ENCODE data around the gene CHPF. TPM values are rescaled to one million over a fixed set of nuclear protein-coding genes. Genes with fewer than 3 reads are reported as not detected.

The CHPF gene
- total RNA-seq, 1 donor from 2014 or later: 151 TPM

GRCh38 chr2:219560893-219561178, 17.2 kb upstream of the CHPF start:
- no peaks in the 10 kb centered on the region for H3K79me2 ChIP-seq (ENCODE audit: insufficient read depth, low read length)
- Mint-ChIP-seq H3K27me3 (ENCODE audit: low read depth, unreplicated experiment) (no peaks in the 10 kb centered on the region), H3K9me3 (ENCODE audit: unreplicated experiment) (no peaks in the 10 kb centered on the region), H3K4me1 (ENCODE audit: low read depth, unreplicated experiment) (peaks cover 10% of the 10 kb centered on the region), H3K27ac (ENCODE audit: unreplicated experiment) (no peak overlapping the region), H3K36me3 (ENCODE audit: low read depth, unreplicated experiment) (peaks cover 26% of the 10 kb centered on the region), H3K4me3 (ENCODE audit: unreplicated experiment) (no peak overlapping the region)
- no peaks in the 10 kb centered on the region for H3K9me3 ChIP-seq (ENCODE audit: insufficient read depth, low read depth, low read length)
- no peaks in the 10 kb centered on the region for H3K27me3 ChIP-seq (ENCODE audit: insufficient read depth, low read length)
- DNase-seq (ENCODE audit: low read depth) (no peak), FAIRE-seq (no peak)
- H2AFZ ChIP-seq (ENCODE audit: low read depth, low read length): no peak overlapping the region
- H3K4me1 ChIP-seq (ENCODE audit: insufficient read depth, low read length): no peaks in the 10 kb centered on the region
- no peaks in the 10 kb centered on the region for H3K36me3 ChIP-seq (ENCODE audit: insufficient read depth, low read length)
- no peak overlapping the region for H3K4me3 ChIP-seq (ENCODE audit: insufficient read depth, low read depth, low read length)
- H3K9ac ChIP-seq (ENCODE audit: low read length): no peak overlapping the region
- H3K4me2 ChIP-seq (ENCODE audit: low read length): no peak overlapping the region
- no peak for TF ChIP-seq CTCF (IDR thresholded peaks at IDR 0.05; ENCODE audit: insufficient read depth, low read depth, low read length)
- TF ChIP-seq EZH2 (IDR thresholded peaks at IDR 0.05; ENCODE audit: insufficient read depth, low read length): no peak
- no peak overlapping the region for H3K27ac ChIP-seq (ENCODE audit: low read depth, low read length)
- H4K20me1 ChIP-seq (ENCODE audit: insufficient read depth, low read length): peaks cover 14% of the 10 kb centered on the region

GRCh38 chr2:219560037-219560892, 16.7 kb upstream of the CHPF start:
- no peak for DNase-seq (ENCODE audit: low read depth)
- H3K79me2 ChIP-seq (ENCODE audit: insufficient read depth, low read length): no peaks in the 10 kb centered on the region
- H3K9ac ChIP-seq (ENCODE audit: low read length): no peak overlapping the region
- no peaks in the 10 kb centered on the region for H3K27me3 ChIP-seq (ENCODE audit: insufficient read depth, low read length)
- peaks cover 13% of the 10 kb centered on the region for H4K20me1 ChIP-seq (ENCODE audit: insufficient read depth, low read length)
- H3K27ac ChIP-seq (ENCODE audit: low read depth, low read length): no peak overlapping the region
- Mint-ChIP-seq H3K4me1 (ENCODE audit: low read depth, unreplicated experiment) (peaks cover 10% of the 10 kb centered on the region), H3K9me3 (ENCODE audit: unreplicated experiment) (no peaks in the 10 kb centered on the region), H3K36me3 (ENCODE audit: low read depth, unreplicated experiment) (peaks cover 25% of the 10 kb centered on the region), H3K27me3 (ENCODE audit: low read depth, unreplicated experiment) (no peaks in the 10 kb centered on the region), H3K4me3 (ENCODE audit: unreplicated experiment) (no peak overlapping the region), H3K27ac (ENCODE audit: unreplicated experiment) (no peak overlapping the region)
- no peak for FAIRE-seq
- H2AFZ ChIP-seq (ENCODE audit: low read depth, low read length): no peak overlapping the region
- H3K36me3 ChIP-seq (ENCODE audit: insufficient read depth, low read length): no peaks in the 10 kb centered on the region
- H3K4me3 ChIP-seq (ENCODE audit: insufficient read depth, low read depth, low read length): no peak overlapping the region
- TF ChIP-seq EZH2 (IDR thresholded peaks at IDR 0.05; ENCODE audit: insufficient read depth, low read length): no peak
- peak; percentile 39 for TF ChIP-seq CTCF (IDR thresholded peaks at IDR 0.05; ENCODE audit: insufficient read depth, low read depth, low read length)
- no peaks in the 10 kb centered on the region for H3K4me1 ChIP-seq (ENCODE audit: insufficient read depth, low read length)
- H3K4me2 ChIP-seq (ENCODE audit: low read length): no peak overlapping the region
- H3K9me3 ChIP-seq (ENCODE audit: insufficient read depth, low read depth, low read length): no peaks in the 10 kb centered on the region

All from astrocyte (in vitro differentiated cells and primary cell).